ENCODE data around the gene DPYSL3. TPM values are rescaled to one million over a fixed set of nuclear protein-coding genes. Genes with fewer than 3 reads are reported as not detected.

The DPYSL3 gene
- total and polyA plus RNA-seq, 2 experiments from 2014 or later = 9.2 to 42.8 TPM

GRCh38 chr5:147472664-147473475 lies 37.0 kb downstream of the DPYSL3 start:
- no peaks in the 10 kb centered on the region for H3K36me3 ChIP-seq (ENCODE audit: low read depth)
- no peaks in the 10 kb centered on the region for H3K9me2 ChIP-seq (ENCODE audit: insufficient read depth)
- H3K79me2 ChIP-seq (ENCODE audit: insufficient read depth) = peaks cover 26% of the 10 kb centered on the region
- H3K9ac ChIP-seq = no peak overlapping the region
- H3K4me1 ChIP-seq (ENCODE audit: insufficient read depth) = peaks cover 6% of the 10 kb centered on the region; the same call in 1 of the 2 replicates
- H3F3A ChIP-seq (ENCODE audit: insufficient read depth) = no peaks in the 10 kb centered on the region
- no peaks in the 10 kb centered on the region for H3K27me3 ChIP-seq (replicated peaks; ENCODE audit: insufficient read depth)
- TF ChIP-seq EZH2 (IDR thresholded peaks at IDR 0.05; ENCODE audit: insufficient read depth, poor library complexity, severe bottlenecking) = no peak
- no peak for TF ChIP-seq EZH2phosphoT487 (IDR thresholded peaks at IDR 0.05; ENCODE audit: insufficient read depth, low read depth)
- DNase-seq = no peak
- H3K4me2 ChIP-seq (ENCODE audit: unreplicated experiment) = no peak overlapping the region
- H3K27ac ChIP-seq = no peak overlapping the region
- H4K20me1 ChIP-seq (ENCODE audit: insufficient read depth) = no peaks in the 10 kb centered on the region
- in situ Hi-C loops (cut with MboI) = no loop called here
- no peak overlapping the region for H2AFZ ChIP-seq
- H3K9me3 ChIP-seq (ENCODE audit: low read depth) = no peaks in the 10 kb centered on the region
- H3K4me3 ChIP-seq = no peak overlapping the region
- 49 to 50% methylated on average over 4 of the region's 4 CpGs for WGBS, 2 experiments (ENCODE audit: low coverage in 1 of 2, low lambda C conversion rate in 2 of 2, missing lambda C conversion rate in 2 of 2)

GRCh38 chr5:147467973-147468508 lies 41.8 kb downstream of the DPYSL3 start:
- Histone ChIP-seq H3K4me1 (ENCODE audit: insufficient read depth) (peaks cover 3% of the 10 kb centered on the region; the same call in 1 of the 2 replicates), H3K79me2 (ENCODE audit: insufficient read depth) (no peaks in the 10 kb centered on the region; the same call in 1 of the 2 replicates), H3K4me2 (ENCODE audit: unreplicated experiment) (no peak overlapping the region), H4K20me1 (ENCODE audit: insufficient read depth) (no peaks in the 10 kb centered on the region), H3F3A (ENCODE audit: insufficient read depth) (no peaks in the 10 kb centered on the region), H3K27me3 (replicated peaks; ENCODE audit: insufficient read depth) (no peaks in the 10 kb centered on the region), H3K9me3 (ENCODE audit: low read depth) (no peaks in the 10 kb centered on the region), H3K9ac (no peak overlapping the region), H3K36me3 (ENCODE audit: low read depth) (no peaks in the 10 kb centered on the region), H3K27ac (no peak overlapping the region), H2AFZ (no peak overlapping the region), H3K9me2 (ENCODE audit: insufficient read depth) (no peaks in the 10 kb centered on the region), H3K4me3 (no peak overlapping the region)
- in situ Hi-C loops (cut with MboI) = no loop called here
- DNase-seq = peak; percentile 15
- TF ChIP-seq EZH2 (IDR thresholded peaks at IDR 0.05; ENCODE audit: insufficient read depth, poor library complexity, severe bottlenecking) (no peak), EZH2phosphoT487 (IDR thresholded peaks at IDR 0.05; ENCODE audit: insufficient read depth, low read depth) (no peak)
- whole genome bisulfite sequencing, 2 experiments (ENCODE audit: low coverage in 1 of 2, low lambda C conversion rate in 2 of 2, missing lambda C conversion rate in 2 of 2) = 90 to 93% methylated on average over 1 of the region's 1 CpG

- Histone ChIP-seq H3K4me2 (ENCODE audit: unreplicated experiment) (no peak overlapping the region), H3K9me2 (ENCODE audit: insufficient read depth) (no peaks in the 10 kb centered on the region; the same call in 1 of the 2 replicates), H3K9ac (no peak overlapping the region), H3K27ac (no peak overlapping the region), H3K4me3 (no peak overlapping the region), H4K20me1 (ENCODE audit: insufficient read depth) (no peaks in the 10 kb centered on the region), H3K27me3 (replicated peaks; ENCODE audit: insufficient read depth) (no peaks in the 10 kb centered on the region), H2AFZ (no peak overlapping the region), H3K9me3 (ENCODE audit: low read depth) (no peaks in the 10 kb centered on the region), H3K36me3 (ENCODE audit: low read depth) (no peaks in the 10 kb centered on the region), H3F3A (ENCODE audit: insufficient read depth) (peaks cover 7% of the 10 kb centered on the region; the same call in 1 of the 2 replicates), H3K4me1 (ENCODE audit: insufficient read depth) (peaks cover 3% of the 10 kb centered on the region; the same call in 1 of the 2 replicates), H3K79me2 (ENCODE audit: insufficient read depth) (peaks cover 1% of the 10 kb centered on the region; the same call in 1 of the 2 replicates)
- in situ Hi-C loops (cut with MboI) = no loop called here
- 55 to 61% methylated on average over 6 of the region's 6 CpGs for WGBS, 2 experiments (ENCODE audit: low coverage in 1 of 2, low lambda C conversion rate in 2 of 2, missing lambda C conversion rate in 2 of 2)
- DNase-seq = no peak
- TF ChIP-seq EZH2 (IDR thresholded peaks at IDR 0.05; ENCODE audit: insufficient read depth, poor library complexity, severe bottlenecking) (no peak), EZH2phosphoT487 (IDR thresholded peaks at IDR 0.05; ENCODE audit: insufficient read depth, low read depth) (no peak)
Observed at GRCh38 chr5:147466360-147466980, 43.4 kb downstream of the DPYSL3 start.

GRCh38 chr5:147465747-147466146 lies 44.1 kb downstream of the DPYSL3 start:
- Histone ChIP-seq H3F3A (ENCODE audit: insufficient read depth) (peaks cover 7% of the 10 kb centered on the region; the same call in 1 of the 2 replicates), H3K27me3 (replicated peaks; ENCODE audit: insufficient read depth) (no peaks in the 10 kb centered on the region), H3K4me3 (no peak overlapping the region), H2AFZ (no peak overlapping the region), H3K9me2 (ENCODE audit: insufficient read depth) (no peaks in the 10 kb centered on the region; the same call in 1 of the 2 replicates), H3K4me2 (ENCODE audit: unreplicated experiment) (no peak overlapping the region), H3K9me3 (ENCODE audit: low read depth) (no peaks in the 10 kb centered on the region), H3K36me3 (ENCODE audit: low read depth) (no peaks in the 10 kb centered on the region), H3K4me1 (ENCODE audit: insufficient read depth) (peaks cover 3% of the 10 kb centered on the region; the same call in 1 of the 2 replicates), H3K79me2 (ENCODE audit: insufficient read depth) (peaks cover 7% of the 10 kb centered on the region; the same call in 1 of the 2 replicates), H4K20me1 (ENCODE audit: insufficient read depth) (no peaks in the 10 kb centered on the region), H3K27ac (no peak overlapping the region), H3K9ac (no peak overlapping the region)
- in situ Hi-C loops (cut with MboI) = no loop called here
- WGBS, 2 experiments (ENCODE audit: low coverage in 1 of 2, low lambda C conversion rate in 2 of 2, missing lambda C conversion rate in 2 of 2) = 70 to 77% methylated on average over 3 of the region's 3 CpGs
- TF ChIP-seq EZH2phosphoT487 (IDR thresholded peaks at IDR 0.05; ENCODE audit: insufficient read depth, low read depth) (no peak), EZH2 (IDR thresholded peaks at IDR 0.05; ENCODE audit: insufficient read depth, poor library complexity, severe bottlenecking) (no peak)
- DNase-seq = no peak
